Natural killer cell (primary cell): ENCODE data around the gene MBP. TPM values are rescaled to one million over a fixed set of nuclear protein-coding genes. Genes with fewer than 3 reads are reported as not detected.

Experiments used
- ATAC-seq, 3 donors: fragments of 150-1000 bp in 2 of 3; fragments of 200-7000 bp in 1 of 3; cut with Tn5 transposase; 1 replicate in 1 of 3; 2 replicates in 2 of 3; pipeline ENCODE4 v1.10.0; 2021; ENCODE audit warnings: mild to moderate bottlenecking in 2 of 3, moderate library complexity in 2 of 3
- DNase-seq, 2 donors: peaks; one replicate each; pipeline versions ENCODE4 v3.0.0 to v3.0.0-alpha.2; 2013 to 2021; ENCODE audit warnings: mixed read lengths in 1 of 2
- H3K27ac ChIP-seq: one replicate; pipeline ENCODE4 v1.5.1; 2013; ENCODE audit warnings: mild to moderate bottlenecking, low read length
- H3K27me3 ChIP-seq: one replicate; pipeline ENCODE4 v1.6.1; 2013; ENCODE audit warnings: low read length; ENCODE audit not compliant: control insufficient read depth, insufficient read depth
- H3K36me3 ChIP-seq: one replicate; pipeline ENCODE4 v1.6.1; 2013; ENCODE audit warnings: low read length; ENCODE audit not compliant: control insufficient read depth, insufficient read depth
- H3K4me1 ChIP-seq: one replicate; pipeline ENCODE4 v1.6.1; 2013; ENCODE audit warnings: low read length; ENCODE audit not compliant: control insufficient read depth, insufficient read depth
- H3K4me3 ChIP-seq: one replicate; pipeline ENCODE4 v1.5.1; 2013; ENCODE audit warnings: low read length
- H3K9me3 ChIP-seq: one replicate; pipeline ENCODE4 v1.6.1; 2013; ENCODE audit warnings: low read length; ENCODE audit not compliant: control insufficient read depth, insufficient read depth
- H3K27ac Mint-ChIP-seq, 2 donors: one replicate each; pipeline ENCODE4 v1.8.0; 2022; ENCODE audit warnings: mild to moderate bottlenecking in 2 of 2, mixed read lengths in 2 of 2, moderate library complexity in 1 of 2
- H3K27me3 Mint-ChIP-seq, 2 donors: one replicate each; pipeline ENCODE4 v1.8.0; 2022; ENCODE audit warnings: low read depth in 2 of 2, mixed read lengths in 2 of 2
- H3K36me3 Mint-ChIP-seq: one replicate; pipeline ENCODE4 v1.8.0; 2022; ENCODE audit warnings: mixed read lengths
- H3K4me1 Mint-ChIP-seq, 2 donors: one replicate each; pipeline ENCODE4 v1.8.0; 2022; ENCODE audit warnings: mixed read lengths in 2 of 2
- H3K4me3 Mint-ChIP-seq: one replicate; pipeline ENCODE4 v1.8.0; 2022; ENCODE audit warnings: mild to moderate bottlenecking, moderate library complexity, mixed read lengths
- H3K9me3 Mint-ChIP-seq, 2 donors: one replicate each; pipeline ENCODE4 v1.8.0; 2022; ENCODE audit warnings: mixed read lengths in 2 of 2
- WGBS: methylation state at CpG from one replicate; pipeline ENCODE4 v1.1.7; 2013; ENCODE audit warnings: missing lambda C conversion rate; ENCODE audit not compliant: insufficient coverage; 5-methylcytosine and 5-hydroxymethylcytosine counted together
- intact Hi-C: fragments of 100-400 bp; cut with micrococcal nuclease; formaldehyde crosslinking; loops from one replicate; pipeline ENCODE4 v1.14.2; 2022
- total RNA-seq, 4 donors: library from RNA; stranded (reverse); fragments of 120-200 nt in 1 of 4; gene quantifications; one replicate each; pipeline versions ENCODE4 v1.2.3 to v1.2.4, GENCODE V29; 2013 to 2022
- TF ChIP-seq, protein P1 (sequence below): fragments of 200-600 bp; IDR thresholded peaks from one replicate; pipeline ENCODE4 v1.8.0; 2022; ENCODE audit warnings: antibody characterized with exemption

The MBP gene
- total RNA-seq, 3 donors from 2014 or later (not counting 1 experiment from before 2014, with no cell fraction given): 183 to 344 (median 325) TPM

DNA sequence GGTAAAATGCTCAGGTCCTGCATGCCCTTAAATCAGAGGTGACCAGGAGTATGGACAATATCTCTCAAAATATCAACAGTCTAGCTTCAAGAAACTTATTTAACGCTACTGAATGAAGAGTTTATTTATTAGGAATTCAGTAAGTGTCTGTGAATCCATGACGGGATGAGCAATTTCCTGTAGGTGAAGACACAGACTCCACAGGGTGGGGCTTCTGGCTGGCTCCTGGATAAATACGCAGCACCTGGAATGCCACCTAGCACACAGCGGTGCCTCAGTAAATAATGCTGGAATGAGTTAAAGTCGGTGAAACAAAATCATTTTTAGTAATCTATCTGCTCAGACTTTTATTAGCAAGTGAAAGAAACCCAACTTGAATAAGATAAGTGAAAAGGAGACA, 29.4 kb upstream of the MBP start:
- H3K36me3 Mint-ChIP-seq: no peaks in the 10 kb centered on the region

DNA sequence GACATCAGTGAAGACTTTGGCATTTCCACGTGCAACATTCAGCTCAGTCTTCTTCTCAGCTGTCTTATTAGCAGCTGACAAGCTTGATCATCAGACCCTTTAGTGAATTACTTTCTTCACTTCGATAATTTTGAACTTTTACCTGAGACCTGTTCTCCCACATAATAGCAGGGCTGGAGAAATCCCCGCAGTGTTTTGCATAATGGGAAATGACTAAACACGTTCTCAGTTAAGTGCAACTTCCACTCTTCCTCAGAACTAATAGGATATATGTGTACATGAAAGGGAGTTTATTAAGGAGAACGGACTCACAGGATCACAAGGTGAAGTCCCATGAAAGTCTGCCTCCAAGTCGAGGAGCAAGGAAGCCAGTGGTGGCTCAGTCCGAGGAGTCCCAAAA, 28.8 kb upstream of the MBP start:
- no peak for ATAC-seq
- TF ChIP-seq, protein P1, sequence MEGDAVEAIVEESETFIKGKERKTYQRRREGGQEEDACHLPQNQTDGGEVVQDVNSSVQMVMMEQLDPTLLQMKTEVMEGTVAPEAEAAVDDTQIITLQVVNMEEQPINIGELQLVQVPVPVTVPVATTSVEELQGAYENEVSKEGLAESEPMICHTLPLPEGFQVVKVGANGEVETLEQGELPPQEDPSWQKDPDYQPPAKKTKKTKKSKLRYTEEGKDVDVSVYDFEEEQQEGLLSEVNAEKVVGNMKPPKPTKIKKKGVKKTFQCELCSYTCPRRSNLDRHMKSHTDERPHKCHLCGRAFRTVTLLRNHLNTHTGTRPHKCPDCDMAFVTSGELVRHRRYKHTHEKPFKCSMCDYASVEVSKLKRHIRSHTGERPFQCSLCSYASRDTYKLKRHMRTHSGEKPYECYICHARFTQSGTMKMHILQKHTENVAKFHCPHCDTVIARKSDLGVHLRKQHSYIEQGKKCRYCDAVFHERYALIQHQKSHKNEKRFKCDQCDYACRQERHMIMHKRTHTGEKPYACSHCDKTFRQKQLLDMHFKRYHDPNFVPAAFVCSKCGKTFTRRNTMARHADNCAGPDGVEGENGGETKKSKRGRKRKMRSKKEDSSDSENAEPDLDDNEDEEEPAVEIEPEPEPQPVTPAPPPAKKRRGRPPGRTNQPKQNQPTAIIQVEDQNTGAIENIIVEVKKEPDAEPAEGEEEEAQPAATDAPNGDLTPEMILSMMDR: no peak
- H3K4me1 ChIP-seq: peaks cover 11% of the 10 kb centered on the region
- no peaks in the 10 kb centered on the region for H3K9me3 Mint-ChIP-seq
- no peak overlapping the region for H3K4me3 Mint-ChIP-seq
- no peaks in the 10 kb centered on the region for H3K27me3 ChIP-seq
- intact Hi-C loops: no loop called here
- no peaks in the 10 kb centered on the region for H3K36me3 ChIP-seq
- H3K4me1 Mint-ChIP-seq: peaks cover 10 to 20% of the 10 kb centered on the region in 2 donors
- H3K36me3 Mint-ChIP-seq: no peaks in the 10 kb centered on the region
- H3K27me3 Mint-ChIP-seq: peaks cover 0 to 8% of the 10 kb centered on the region in 2 donors
- H3K27ac Mint-ChIP-seq: no peak overlapping the region
- no peaks in the 10 kb centered on the region for H3K9me3 ChIP-seq
- no peak overlapping the region for H3K4me3 ChIP-seq
- H3K27ac ChIP-seq: no peak overlapping the region
- no peak for DNase-seq
- WGBS: 66% methylated on average over 6 of the region's 7 CpGs

More for the DNA sequence above, 29.4 kb upstream of the MBP start:
- no peak overlapping the region for H3K4me3 Mint-ChIP-seq
- Histone ChIP-seq H3K4me1 (peaks cover 11% of the 10 kb centered on the region), H3K27me3 (no peaks in the 10 kb centered on the region), H3K36me3 (no peaks in the 10 kb centered on the region), H3K4me3 (no peak overlapping the region), H3K9me3 (no peaks in the 10 kb centered on the region), H3K27ac (no peak overlapping the region)
- no peak for DNase-seq
- H3K27me3 Mint-ChIP-seq: peaks cover 0 to 8% of the 10 kb centered on the region in 2 donors
- TF ChIP-seq, protein P1: no peak
- ATAC-seq: no peak
- H3K4me1 Mint-ChIP-seq: peaks cover 9 to 20% of the 10 kb centered on the region in 2 donors
- intact Hi-C loops: no loop called here
- no peaks in the 10 kb centered on the region for H3K9me3 Mint-ChIP-seq
- H3K27ac Mint-ChIP-seq: no peak overlapping the region
- WGBS: 72% methylated on average over 5 of the region's 5 CpGs

DNA sequence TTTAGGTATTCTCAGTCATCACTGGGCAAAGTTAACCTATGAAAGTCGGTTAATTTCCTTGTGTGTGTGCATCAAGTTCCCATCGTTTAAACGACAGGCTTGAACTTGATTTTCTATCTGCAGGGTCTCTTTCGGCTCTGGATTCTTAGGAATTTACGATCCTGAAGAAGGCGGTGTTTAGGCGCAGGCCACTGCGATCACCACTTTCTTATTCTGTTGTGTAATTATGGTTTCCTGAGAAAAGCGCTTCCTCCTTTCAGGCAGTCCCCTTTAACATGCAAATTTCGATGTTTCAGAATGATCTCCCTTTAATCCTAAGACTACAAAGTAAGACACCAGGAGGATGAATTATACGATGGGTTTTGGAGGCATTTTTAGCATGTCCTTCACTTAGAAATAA, 27.9 kb upstream of the MBP start:
- intact Hi-C loops: no loop called here
- Mint-ChIP-seq H3K4me1 (peaks cover 10 to 14% of the 10 kb centered on the region in 2 donors), H3K4me3 (no peak overlapping the region), H3K27me3 (peaks cover 0 to 4% of the 10 kb centered on the region in 2 donors), H3K9me3 (no peaks in the 10 kb centered on the region), H3K36me3 (no peaks in the 10 kb centered on the region), H3K27ac (no peak overlapping the region)
- DNase-seq (no peak), ATAC-seq (no peak)
- TF ChIP-seq, protein P1: no peak
- Histone ChIP-seq H3K36me3 (no peaks in the 10 kb centered on the region), H3K9me3 (no peaks in the 10 kb centered on the region), H3K4me3 (no peak overlapping the region), H3K27me3 (no peaks in the 10 kb centered on the region), H3K27ac (no peak overlapping the region), H3K4me1 (peaks cover 10% of the 10 kb centered on the region)
- 22% methylated on average over 8 of the region's 11 CpGs for WGBS

GRCh38 chr18:77157312-77157711, 24.7 kb upstream of the MBP start:
- Histone ChIP-seq H3K4me1 (no peaks in the 10 kb centered on the region), H3K27me3 (no peaks in the 10 kb centered on the region), H3K9me3 (no peaks in the 10 kb centered on the region), H3K4me3 (no peak overlapping the region), H3K27ac (no peak overlapping the region), H3K36me3 (no peaks in the 10 kb centered on the region)
- Mint-ChIP-seq H3K9me3 (no peaks in the 10 kb centered on the region), H3K27ac (no peak overlapping the region), H3K4me3 (no peak overlapping the region), H3K4me1 (peaks cover 0 to 5% of the 10 kb centered on the region in 2 donors), H3K36me3 (no peaks in the 10 kb centered on the region), H3K27me3 (no peaks in the 10 kb centered on the region)
- WGBS: 88% methylated on average over 3 of the region's 4 CpGs
- TF ChIP-seq, protein P1: no peak
- intact Hi-C loops: no loop called here
- ATAC-seq: no peak
- DNase-seq: no peak
